ENCODE results near the gene CDR2.

Gene CDR2

GRCh38 chr16:22348291-22348690, 26.1 kb downstream of the CDR2 start:
- DNase-seq = no peak

GRCh38 chr16:22347100-22347820, 27.2 kb downstream of the CDR2 start:
- no peak for DNase-seq

- DNase-seq = no peak
Measured at GRCh38 chr16:22346483-22346882, 27.9 kb downstream of the CDR2 start.

GRCh38 chr16:22342082-22342481, 32.3 kb downstream of the CDR2 start:
- DNase-seq = no peak

GRCh38 chr16:22340945-22341344, 33.5 kb downstream of the CDR2 start:
- DNase-seq = no peak

GRCh38 chr16:22337849-22338635, 36.4 kb downstream of the CDR2 start:
- no peak for DNase-seq

GRCh38 chr16:22337045-22337444, 37.4 kb downstream of the CDR2 start:
- DNase-seq = no peak

GRCh38 chr16:22336581-22336980, 37.8 kb downstream of the CDR2 start:
- DNase-seq = no peak

- no peak for DNase-seq
Measured at GRCh38 chr16:22335668-22336246, 38.7 kb downstream of the CDR2 start.

- DNase-seq = no peak
Measured at GRCh38 chr16:22333457-22333994, 40.9 kb downstream of the CDR2 start.

- DNase-seq = no peak
Measured at GRCh38 chr16:22330326-22330725, 44.1 kb downstream of the CDR2 start.

GRCh38 chr16:22329199-22329695, 45.2 kb downstream of the CDR2 start:
- DNase-seq = no peak

GRCh38 chr16:22328081-22328725, 46.2 kb downstream of the CDR2 start:
- no peak for DNase-seq

- no peak for DNase-seq
Measured at GRCh38 chr16:22327446-22327775, 47.0 kb downstream of the CDR2 start.

GRCh38 chr16:22326771-22327445, 47.5 kb downstream of the CDR2 start:
- DNase-seq = no peak

- no peak for DNase-seq
Measured at GRCh38 chr16:22326369-22326652, 48.1 kb downstream of the CDR2 start.

- DNase-seq = no peak
Measured at GRCh38 chr16:22325598-22326368, 48.6 kb downstream of the CDR2 start.

- no peak for DNase-seq
Measured at GRCh38 chr16:22324787-22325597, 49.4 kb downstream of the CDR2 start.

GRCh38 chr16:22323959-22324786, 50.2 kb downstream of the CDR2 start:
- no peak for DNase-seq

Measured in NCI-H2081 (cell line).